ENCODE measurements around the gene CCNY. TPM values are rescaled to one million over a fixed set of nuclear protein-coding genes. Genes with fewer than 3 reads are reported as not detected.

Gene CCNY
- total RNA-seq, 2 donors from 2014 or later = 60.5 to 65.9 TPM

GRCh38 chr10:35561715-35562114, 225.4 kb downstream of the CCNY start:
- no peaks in the 10 kb centered on the region for H3K4me1 Mint-ChIP-seq
- H3K36me3 Mint-ChIP-seq (ENCODE audit: low read depth) = peaks cover 28% of the 10 kb centered on the region
- no peak overlapping the region for H3K4me3 Mint-ChIP-seq
- H3K9ac ChIP-seq (ENCODE audit: extremely low read depth, low read length, poor library complexity, severe bottlenecking) = no peak overlapping the region
- H3K9me3 ChIP-seq (ENCODE audit: control insufficient read depth, low read length) = no peaks in the 10 kb centered on the region
- WGBS, 2 experiments (ENCODE audit: insufficient coverage in 1 of 2, insufficient read length in 1 of 2) = 92 to 100% methylated on average over 5 of the region's 5 CpGs
- no peaks in the 10 kb centered on the region for H3K27me3 Mint-ChIP-seq (ENCODE audit: insufficient read depth)
- DNase-seq = no peak
- TF ChIP-seq CTCF (conservative IDR thresholded peaks at IDR 0.05) = no peak
- peaks cover 10% of the 10 kb centered on the region for H3K36me3 ChIP-seq (ENCODE audit: control insufficient read depth, insufficient read depth, low read length)
- H3K4me3 ChIP-seq (ENCODE audit: low read length) = no peak overlapping the region
- no peak overlapping the region for H3K27ac ChIP-seq (ENCODE audit: low read depth, low read length)
- H3K9me3 Mint-ChIP-seq = no peaks in the 10 kb centered on the region
- no peaks in the 10 kb centered on the region for H3K4me1 ChIP-seq (ENCODE audit: control insufficient read depth, insufficient read depth, low read length)
- H3K27me3 ChIP-seq (ENCODE audit: control insufficient read depth, insufficient read depth, low read length, poor library complexity, severe bottlenecking) = no peaks in the 10 kb centered on the region
- H3K27ac Mint-ChIP-seq = no peak overlapping the region

DNA sequence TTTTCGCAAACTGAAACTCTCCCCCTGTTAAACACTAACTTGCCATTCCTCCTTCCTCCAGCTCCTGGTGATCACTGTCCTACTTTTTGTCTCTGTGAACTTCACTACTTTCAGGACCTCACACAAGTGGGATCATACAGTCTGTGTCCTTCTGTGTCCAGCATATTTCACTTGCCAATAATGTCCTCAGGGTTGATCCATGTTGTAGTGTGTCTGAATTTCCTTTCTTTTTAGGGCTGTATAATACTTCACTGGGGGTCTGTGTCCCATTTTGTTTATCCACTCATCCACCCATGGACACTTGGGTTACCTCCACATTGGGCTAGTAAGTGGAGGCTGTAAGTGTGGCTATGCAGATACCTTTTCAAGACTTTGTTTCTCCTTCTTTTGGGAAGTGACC, 226.1 kb downstream of the CCNY start:
- Mint-ChIP-seq H3K4me1 (no peaks in the 10 kb centered on the region), H3K4me3 (no peak overlapping the region), H3K27ac (no peak overlapping the region), H3K9me3 (no peaks in the 10 kb centered on the region), H3K36me3 (ENCODE audit: low read depth) (peaks cover 32% of the 10 kb centered on the region), H3K27me3 (ENCODE audit: insufficient read depth) (no peaks in the 10 kb centered on the region)
- Histone ChIP-seq H3K4me3 (ENCODE audit: low read length) (no peak overlapping the region), H3K27me3 (ENCODE audit: control insufficient read depth, insufficient read depth, low read length, poor library complexity, severe bottlenecking) (no peaks in the 10 kb centered on the region), H3K9ac (ENCODE audit: extremely low read depth, low read length, poor library complexity, severe bottlenecking) (no peak overlapping the region), H3K4me1 (ENCODE audit: control insufficient read depth, insufficient read depth, low read length) (no peaks in the 10 kb centered on the region), H3K9me3 (ENCODE audit: control insufficient read depth, low read length) (no peaks in the 10 kb centered on the region), H3K36me3 (ENCODE audit: control insufficient read depth, insufficient read depth, low read length) (peaks cover 15% of the 10 kb centered on the region), H3K27ac (ENCODE audit: low read depth, low read length) (no peak overlapping the region)
- TF ChIP-seq CTCF (conservative IDR thresholded peaks at IDR 0.05) = no peak
- no peak for DNase-seq
- 95 to 100% methylated on average over 1 of the region's 1 CpG for WGBS, 2 experiments (ENCODE audit: insufficient coverage in 1 of 2, insufficient read length in 1 of 2)

- no peaks in the 10 kb centered on the region for H3K27me3 Mint-ChIP-seq (ENCODE audit: insufficient read depth)
- peaks cover 38% of the 10 kb centered on the region for H3K36me3 Mint-ChIP-seq (ENCODE audit: low read depth)
- H3K9me3 ChIP-seq (ENCODE audit: control insufficient read depth, low read length) = no peaks in the 10 kb centered on the region
- DNase-seq = peak; percentile 88
- no peak overlapping the region for H3K27ac Mint-ChIP-seq
- no peaks in the 10 kb centered on the region for H3K4me1 ChIP-seq (ENCODE audit: control insufficient read depth, insufficient read depth, low read length)
- no peaks in the 10 kb centered on the region for H3K4me1 Mint-ChIP-seq
- peaks cover 17% of the 10 kb centered on the region for H3K36me3 ChIP-seq (ENCODE audit: control insufficient read depth, insufficient read depth, low read length)
- 46 to 49% methylated on average over 10 to 13 of the region's 13 CpGs for WGBS, 2 experiments (ENCODE audit: insufficient coverage in 1 of 2, insufficient read length in 1 of 2)
- no peaks in the 10 kb centered on the region for H3K9me3 Mint-ChIP-seq
- H3K9ac ChIP-seq (ENCODE audit: extremely low read depth, low read length, poor library complexity, severe bottlenecking) = no peak overlapping the region
- no peak overlapping the region for H3K4me3 ChIP-seq (ENCODE audit: low read length)
- peak; percentile 99 for TF ChIP-seq CTCF (conservative IDR thresholded peaks at IDR 0.05)
- no peaks in the 10 kb centered on the region for H3K27me3 ChIP-seq (ENCODE audit: control insufficient read depth, insufficient read depth, low read length, poor library complexity, severe bottlenecking)
- no peak overlapping the region for H3K27ac ChIP-seq (ENCODE audit: low read depth, low read length)
- no peak overlapping the region for H3K4me3 Mint-ChIP-seq
Observed at GRCh38 chr10:35563261-35563891, 227.1 kb downstream of the CCNY start.
